GM23338 (cell line): Measurements from ENCODE around the gene EVL.
"Not testable (repeated sequence)": the region's sequence is repeated elsewhere in the genome, so short reads cannot be mapped to it uniquely, and the experiment has no call there.

ENCODE experiments used
- CREB1 ChIP-seq: fragments of 250-450 bp; sonication (Bioruptor Pico); IDR thresholded peaks from 2 replicates; pipeline ENCODE4 v1.5.0; 2020; ENCODE audit warnings: low read depth, mild to moderate bottlenecking, moderate library complexity
- CTCF ChIP-seq, 2 experiments: fragments of 200-600 bp in 1 of 2; sonication (generic) in 1 of 2; conservative IDR thresholded peaks; 2 replicates each; pipeline versions ENCODE4 v1.5.1 to v1.6.1; 2016 to 2017; ENCODE audit warnings: antibody characterized with exemption in 2 of 2, low read depth in 2 of 2, mild to moderate bottlenecking in 2 of 2, moderate library complexity in 1 of 2
- ETS1 ChIP-seq: IDR thresholded peaks from 2 replicates; pipeline ENCODE4 v1.6.1; 2016; ENCODE audit warnings: antibody characterized with exemption
- EZH2 ChIP-seq: fragments of 200-600 bp; sonication (generic); IDR thresholded peaks from one replicate; pipeline ENCODE4 v1.8.0; 2017; ENCODE audit warnings: antibody characterized with exemption, mild to moderate bottlenecking, low read depth; ENCODE audit not compliant: unreplicated experiment
- EZH2phosphoT487 ChIP-seq: fragments of 200-600 bp; sonication (generic); IDR thresholded peaks from one replicate; pipeline ENCODE4 v1.8.1; 2018; ENCODE audit warnings: antibody characterized with exemption; ENCODE audit not compliant: unreplicated experiment
- JUNB ChIP-seq: IDR thresholded peaks from one replicate; pipeline ENCODE4 v1.6.1; 2016; ENCODE audit warnings: antibody characterized with exemption; ENCODE audit not compliant: unreplicated experiment
- POLR2AphosphoS5 ChIP-seq: IDR thresholded peaks from 2 replicates; pipeline ENCODE4 v1.6.1; 2016; ENCODE audit warnings: antibody characterized with exemption, low read depth
- ZNF114 ChIP-seq: fragments of 250-450 bp; sonication (Bioruptor Pico); IDR thresholded peaks from 2 replicates; pipeline ENCODE4 v1.5.0; 2020; ENCODE audit warnings: mild to moderate bottlenecking, moderate library complexity
- ZNF462 ChIP-seq: fragments of 250-450 bp; sonication (Bioruptor Pico); IDR thresholded peaks from 2 replicates; pipeline ENCODE4 v1.5.0; 2020; ENCODE audit warnings: mild to moderate bottlenecking, moderate library complexity
- TF ChIP-seq, protein P1 (sequence below): IDR thresholded peaks from one replicate; pipeline ENCODE4 v1.6.1; 2018; ENCODE audit warnings: antibody characterized with exemption; ENCODE audit not compliant: unreplicated experiment

GRCh38 chr14:100157548-100158232 lies 92.5 kb downstream of the EVL start:
- TF ChIP-seq CTCF (conservative IDR thresholded peaks at IDR 0.05; ENCODE audit: low read depth in 2 of 2); EZH2phosphoT487; EZH2; ZNF462 (CRISPR knock-in tag); POLR2AphosphoS5; CREB1 (CRISPR knock-in tag); ZNF114 (CRISPR knock-in tag); JUNB; ETS1: not testable (repeated sequence)
- TF ChIP-seq, protein P1, sequence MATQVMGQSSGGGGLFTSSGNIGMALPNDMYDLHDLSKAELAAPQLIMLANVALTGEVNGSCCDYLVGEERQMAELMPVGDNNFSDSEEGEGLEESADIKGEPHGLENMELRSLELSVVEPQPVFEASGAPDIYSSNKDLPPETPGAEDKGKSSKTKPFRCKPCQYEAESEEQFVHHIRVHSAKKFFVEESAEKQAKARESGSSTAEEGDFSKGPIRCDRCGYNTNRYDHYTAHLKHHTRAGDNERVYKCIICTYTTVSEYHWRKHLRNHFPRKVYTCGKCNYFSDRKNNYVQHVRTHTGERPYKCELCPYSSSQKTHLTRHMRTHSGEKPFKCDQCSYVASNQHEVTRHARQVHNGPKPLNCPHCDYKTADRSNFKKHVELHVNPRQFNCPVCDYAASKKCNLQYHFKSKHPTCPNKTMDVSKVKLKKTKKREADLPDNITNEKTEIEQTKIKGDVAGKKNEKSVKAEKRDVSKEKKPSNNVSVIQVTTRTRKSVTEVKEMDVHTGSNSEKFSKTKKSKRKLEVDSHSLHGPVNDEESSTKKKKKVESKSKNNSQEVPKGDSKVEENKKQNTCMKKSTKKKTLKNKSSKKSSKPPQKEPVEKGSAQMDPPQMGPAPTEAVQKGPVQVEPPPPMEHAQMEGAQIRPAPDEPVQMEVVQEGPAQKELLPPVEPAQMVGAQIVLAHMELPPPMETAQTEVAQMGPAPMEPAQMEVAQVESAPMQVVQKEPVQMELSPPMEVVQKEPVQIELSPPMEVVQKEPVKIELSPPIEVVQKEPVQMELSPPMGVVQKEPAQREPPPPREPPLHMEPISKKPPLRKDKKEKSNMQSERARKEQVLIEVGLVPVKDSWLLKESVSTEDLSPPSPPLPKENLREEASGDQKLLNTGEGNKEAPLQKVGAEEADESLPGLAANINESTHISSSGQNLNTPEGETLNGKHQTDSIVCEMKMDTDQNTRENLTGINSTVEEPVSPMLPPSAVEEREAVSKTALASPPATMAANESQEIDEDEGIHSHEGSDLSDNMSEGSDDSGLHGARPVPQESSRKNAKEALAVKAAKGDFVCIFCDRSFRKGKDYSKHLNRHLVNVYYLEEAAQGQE = not testable (repeated sequence)
